Peyer's patch (tissue), 4 donors: Measurements from ENCODE around the gene TRIM73. TPM values are rescaled to one million over a fixed set of nuclear protein-coding genes. Genes with fewer than 3 reads are reported as not detected.
"Not testable (repeated sequence)": the region's sequence is repeated elsewhere in the genome, so short reads cannot be mapped to it uniquely, and the experiment has no call there.

Experiments
- DNase-seq, 3 donors: peaks; one replicate each; pipeline ENCODE4 v3.0.0-alpha.2; 2017 to 2019
- H3K27ac ChIP-seq, 4 donors: fragments of 200-600 bp; sonication (generic); one replicate each; pipeline ENCODE4 v1.5.1; 2016 to 2019
- H3K27me3 ChIP-seq, 2 donors: fragments of 200-600 bp; sonication (generic); one replicate each; pipeline ENCODE4 v1.5.1; 2019
- H3K36me3 ChIP-seq, 3 donors: fragments of 200-600 bp; sonication (generic); one replicate each; pipeline ENCODE4 v1.5.1; 2016 to 2019
- H3K4me1 ChIP-seq, 4 donors: fragments of 200-600 bp; sonication (generic); one replicate each; pipeline ENCODE4 v1.5.1; 2016 to 2019
- H3K4me3 ChIP-seq, 4 donors: fragments of 200-600 bp; sonication (generic); 1 replicate in 3 of 4; 2 replicates in 1 of 4; pipeline ENCODE4 v1.5.1; 2016 to 2019; ENCODE audit warnings: mild to moderate bottlenecking in 1 of 4
- H3K9me3 ChIP-seq, 4 donors: fragments of 200-600 bp; sonication (generic); one replicate each; pipeline ENCODE4 v1.5.1; 2016 to 2019; ENCODE audit warnings: mild to moderate bottlenecking in 1 of 4
- total RNA-seq, 4 donors: library from RNA; depleted of rRNA; stranded (reverse); fragments of >200 nt; gene quantifications; one replicate each; pipeline ENCODE4 v1.1.0, GENCODE V29; 2016
- TF ChIP-seq, protein P1 (sequence below), 6 experiments: fragments of 450-650 bp in 4 of 6; fragments of 200-600 bp in 2 of 6; sonication (generic) in 1 of 6; IDR thresholded peaks; one replicate each; pipeline ENCODE4 v1.5.1; 2017 to 2019; ENCODE audit warnings: antibody characterized with exemption in 6 of 6, mild to moderate bottlenecking in 3 of 6, moderate library complexity in 1 of 6

Gene TRIM73
- total RNA-seq, 4 donors from 2014 or later = 4.9 to 14.8 (median 8.9) TPM

DNA sequence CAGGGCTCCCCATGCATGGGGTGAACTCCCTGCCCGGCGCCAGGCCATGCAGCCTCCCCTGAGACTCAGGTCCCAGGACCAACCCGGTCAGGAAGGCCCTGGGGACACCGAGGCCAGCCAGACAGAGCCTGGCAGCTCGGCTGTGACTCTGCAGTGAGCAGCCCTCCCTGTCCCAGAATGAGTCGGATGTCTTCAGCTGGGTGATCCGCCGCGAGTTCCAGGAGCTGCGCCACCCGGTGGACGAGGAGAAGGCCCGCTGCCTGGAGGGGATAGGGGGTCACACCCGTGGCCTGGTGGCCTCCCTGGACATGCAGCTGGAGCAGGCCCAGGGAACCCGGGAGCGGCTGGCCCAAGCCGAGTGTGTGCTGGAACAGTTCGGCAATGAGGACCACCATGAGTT lies 9.2 kb downstream of the TRIM73 start:
- H3K27ac ChIP-seq, H3K9me3 ChIP-seq, H3K36me3 ChIP-seq, DNase-seq, H3K4me3 ChIP-seq, H3K4me1 ChIP-seq, H3K27me3 ChIP-seq: not testable (repeated sequence)

DNA sequence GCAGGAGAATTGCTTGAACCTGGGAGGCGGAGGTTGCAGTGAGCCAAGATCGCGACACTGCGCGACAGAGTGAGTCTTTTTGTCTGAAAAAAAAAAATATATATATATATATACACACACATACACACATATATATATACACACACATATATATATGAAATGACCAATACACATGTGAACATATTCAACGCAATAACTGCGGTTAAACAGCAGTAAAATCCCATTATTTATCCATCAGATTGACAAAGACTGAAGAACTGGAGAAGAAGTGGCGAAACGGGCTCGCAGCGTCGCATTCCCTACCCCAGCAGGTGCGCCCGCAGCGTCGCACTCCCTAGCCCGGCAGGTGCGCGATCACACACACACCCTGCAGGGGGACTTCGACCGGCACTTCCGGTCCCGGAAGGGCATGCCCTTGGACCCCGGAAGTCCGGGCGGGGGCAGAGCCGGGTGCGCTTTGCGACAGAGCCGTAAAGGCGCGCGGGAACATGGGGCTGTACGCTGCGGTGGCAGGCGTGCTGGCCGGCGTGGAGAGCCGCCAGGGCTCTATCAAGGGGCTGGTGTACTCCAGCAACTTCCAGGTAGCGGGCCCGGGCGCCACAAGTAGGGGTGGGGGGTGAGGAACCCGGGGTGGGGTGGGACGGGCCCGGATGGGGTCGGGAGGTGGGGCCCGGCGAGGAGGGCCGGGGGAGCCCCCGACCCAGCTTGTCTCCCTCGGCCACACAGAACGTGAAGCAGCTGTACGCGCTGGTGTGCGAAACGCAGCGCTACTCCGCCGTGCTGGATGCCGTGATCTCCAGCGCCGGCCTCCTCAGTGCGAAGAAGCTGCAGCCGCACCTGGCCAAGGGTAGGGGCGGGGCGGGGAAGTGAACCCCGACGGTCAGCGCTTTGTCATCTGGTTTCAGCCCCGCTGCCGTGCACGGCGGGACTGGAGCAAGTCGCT lies 14.7 kb downstream of the TRIM73 start:
- peak in 1 of 3 donors; percentile 38 for DNase-seq
- H3K9me3 ChIP-seq, H3K4me1 ChIP-seq, H3K27me3 ChIP-seq, H3K36me3 ChIP-seq: not testable (repeated sequence)
- Histone ChIP-seq H3K4me3 (peak overlapping the region; percentile 33 to 51 (median 44)), H3K27ac (peak overlapping the region in 2 of 4 donors; percentile 49 to 60)

DNA sequence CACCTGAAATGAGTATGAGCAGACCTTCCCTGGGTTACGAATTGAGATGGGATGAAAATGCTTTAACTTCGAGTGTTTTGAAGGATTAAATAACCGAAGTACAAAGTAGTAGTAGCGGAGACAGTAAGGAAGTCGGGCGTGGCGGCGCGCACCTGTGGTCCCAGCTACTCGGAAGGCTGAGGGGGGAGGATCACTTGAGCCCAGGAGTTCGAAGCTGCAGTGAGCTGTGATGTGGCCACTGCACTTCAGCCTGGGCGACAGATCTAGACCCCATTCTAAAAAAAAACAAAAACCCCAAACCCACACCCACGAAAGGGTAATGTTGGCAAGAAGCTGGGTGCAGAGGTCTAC lies 15.4 kb downstream of the TRIM73 start:
- peaks cover 0 to 10% (median 0%) of the 10 kb centered on the region in 3 donors for H3K36me3 ChIP-seq
- not testable (repeated sequence) for DNase-seq, H3K27ac ChIP-seq, H3K4me3 ChIP-seq, H3K4me1 ChIP-seq, H3K27me3 ChIP-seq, H3K9me3 ChIP-seq

DNA sequence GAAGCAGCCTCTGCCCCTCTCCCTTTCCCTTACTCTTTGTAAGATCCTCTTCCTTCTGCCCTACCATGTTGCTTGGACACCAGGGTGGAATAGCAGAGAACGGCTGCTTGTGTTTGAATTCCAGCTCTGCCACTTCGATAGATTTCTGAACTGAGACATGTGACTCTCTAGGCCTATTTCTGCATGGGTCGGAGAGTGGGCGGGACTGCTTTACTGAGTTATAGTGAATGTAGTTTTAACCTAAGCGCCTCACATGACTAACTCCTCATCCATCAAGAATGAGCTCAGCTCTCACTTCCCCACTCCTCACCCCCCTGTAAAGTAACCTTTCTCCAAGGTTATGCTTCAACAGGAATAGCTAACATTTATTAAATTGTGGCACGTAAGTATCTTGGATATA lies 18.8 kb downstream of the TRIM73 start:
- not testable (repeated sequence) for DNase-seq, H3K27me3 ChIP-seq, H3K9me3 ChIP-seq, H3K4me3 ChIP-seq, H3K27ac ChIP-seq, H3K4me1 ChIP-seq
- H3K36me3 ChIP-seq = peaks cover 0 to 21% (median 0%) of the 10 kb centered on the region in 3 donors

DNA sequence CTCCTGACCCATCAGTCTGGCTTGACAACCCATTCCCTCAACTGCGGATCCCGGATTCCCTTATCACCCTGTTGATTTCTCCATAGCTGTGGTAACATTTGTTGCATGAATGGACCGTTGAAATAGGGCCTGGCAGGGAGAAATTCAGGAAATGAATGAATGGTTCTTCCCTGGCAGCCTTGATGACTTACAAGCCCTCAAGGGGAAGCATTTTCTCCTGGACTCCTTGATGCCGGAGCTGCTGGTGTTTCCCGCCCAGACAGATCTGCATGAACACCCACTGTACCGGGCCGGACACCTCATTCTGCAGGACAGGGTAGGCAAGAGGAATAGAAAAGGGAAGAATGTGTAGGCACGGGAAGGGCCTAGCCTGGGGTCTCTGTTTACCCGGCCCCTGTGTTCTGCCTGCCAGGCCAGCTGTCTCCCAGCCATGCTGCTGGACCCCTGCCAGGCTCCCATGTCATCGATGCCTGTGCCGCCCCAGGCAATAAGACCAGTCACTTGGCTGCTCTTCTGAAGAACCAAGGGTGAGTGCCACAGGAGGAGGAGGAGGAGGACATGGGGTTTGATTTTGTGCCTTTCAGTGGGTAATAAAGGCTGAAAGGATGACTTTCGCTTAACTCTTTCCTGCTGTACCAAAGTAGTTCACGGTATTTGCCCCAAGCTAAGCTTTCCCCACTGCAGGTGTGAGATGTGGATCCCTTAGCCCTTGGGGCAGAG lies 19.4 kb downstream of the TRIM73 start:
- H3K9me3 ChIP-seq, H3K4me3 ChIP-seq, H3K4me1 ChIP-seq, DNase-seq, H3K27me3 ChIP-seq, H3K27ac ChIP-seq: not testable (repeated sequence)
- H3K36me3 ChIP-seq = peaks cover 0 to 21% (median 0%) of the 10 kb centered on the region in 3 donors

DNA sequence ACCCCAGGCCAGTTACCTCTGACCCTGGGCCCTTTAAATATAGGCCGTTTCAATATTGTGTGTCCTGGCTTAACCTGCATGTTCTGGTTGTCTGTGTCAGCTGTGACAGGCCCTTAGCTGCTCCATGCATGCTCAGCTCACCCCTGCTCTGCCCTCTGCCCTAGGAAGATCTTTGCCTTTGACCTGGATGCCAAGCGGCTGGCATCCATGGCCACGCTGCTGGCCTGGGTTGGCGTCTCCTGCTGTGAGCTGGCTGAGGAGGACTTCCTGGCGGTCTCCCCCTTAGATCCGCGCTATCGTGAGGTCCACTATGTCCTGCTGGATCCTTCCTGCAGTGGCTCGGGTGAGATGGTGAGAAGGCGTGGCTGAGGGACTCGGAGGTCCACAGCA lies 20.0 kb downstream of the TRIM73 start:
- DNase-seq, H3K27ac ChIP-seq, H3K9me3 ChIP-seq, H3K27me3 ChIP-seq, H3K4me1 ChIP-seq, H3K4me3 ChIP-seq: not testable (repeated sequence)
- peaks cover 0 to 21% (median 0%) of the 10 kb centered on the region in 3 donors for H3K36me3 ChIP-seq

DNA sequence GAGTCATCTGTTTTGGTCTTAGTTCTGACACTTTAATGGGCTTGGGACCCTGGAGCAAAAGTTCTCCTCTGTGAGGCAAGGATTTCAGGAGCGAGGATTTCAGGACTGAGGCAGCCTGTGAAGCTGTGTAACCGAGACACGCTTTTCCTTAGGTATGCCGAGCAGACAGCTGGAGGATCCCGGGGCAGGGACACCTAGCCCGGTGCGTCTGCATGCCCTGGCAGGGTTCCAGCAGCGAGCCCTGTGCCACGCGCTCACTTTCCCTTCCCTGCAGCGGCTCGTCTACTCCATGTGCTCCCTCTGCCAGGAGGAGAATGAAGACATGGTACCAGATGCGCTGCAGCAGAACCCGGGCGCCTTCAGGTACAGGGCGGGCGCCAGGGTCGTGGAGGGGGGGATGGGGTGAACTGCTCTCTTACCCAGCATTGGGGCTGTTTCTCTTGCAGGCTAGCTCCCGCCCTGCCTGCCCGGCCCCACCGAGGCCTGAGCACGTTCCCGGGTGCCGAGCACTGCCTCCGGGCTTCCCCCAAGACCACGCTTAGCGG lies 20.5 kb downstream of the TRIM73 start:
- not testable (repeated sequence) for H3K27ac ChIP-seq, H3K27me3 ChIP-seq, H3K9me3 ChIP-seq, H3K4me3 ChIP-seq, H3K4me1 ChIP-seq, DNase-seq
- H3K36me3 ChIP-seq = peaks cover 0 to 23% (median 0%) of the 10 kb centered on the region in 3 donors

DNA sequence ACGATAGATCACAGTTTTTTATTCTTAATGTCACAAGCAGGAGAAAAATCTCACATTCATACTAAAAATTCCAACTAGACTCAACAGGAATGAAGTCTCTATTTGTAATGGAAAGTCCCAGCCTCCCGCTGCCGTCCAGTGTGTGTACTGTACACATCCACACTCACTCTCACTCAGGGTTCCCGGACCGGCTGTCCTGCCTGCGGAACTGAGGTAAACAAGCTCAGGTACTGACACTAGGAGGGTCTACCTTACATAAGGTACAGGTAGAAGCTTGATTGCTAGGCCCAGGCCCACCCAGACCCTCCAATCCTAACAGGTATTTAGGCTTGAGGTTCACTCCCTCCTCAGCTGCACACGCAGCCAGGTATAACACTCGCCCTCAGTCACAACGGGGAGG lies 21.4 kb downstream of the TRIM73 start:
- DNase-seq, H3K27ac ChIP-seq: not testable (repeated sequence)

DNA sequence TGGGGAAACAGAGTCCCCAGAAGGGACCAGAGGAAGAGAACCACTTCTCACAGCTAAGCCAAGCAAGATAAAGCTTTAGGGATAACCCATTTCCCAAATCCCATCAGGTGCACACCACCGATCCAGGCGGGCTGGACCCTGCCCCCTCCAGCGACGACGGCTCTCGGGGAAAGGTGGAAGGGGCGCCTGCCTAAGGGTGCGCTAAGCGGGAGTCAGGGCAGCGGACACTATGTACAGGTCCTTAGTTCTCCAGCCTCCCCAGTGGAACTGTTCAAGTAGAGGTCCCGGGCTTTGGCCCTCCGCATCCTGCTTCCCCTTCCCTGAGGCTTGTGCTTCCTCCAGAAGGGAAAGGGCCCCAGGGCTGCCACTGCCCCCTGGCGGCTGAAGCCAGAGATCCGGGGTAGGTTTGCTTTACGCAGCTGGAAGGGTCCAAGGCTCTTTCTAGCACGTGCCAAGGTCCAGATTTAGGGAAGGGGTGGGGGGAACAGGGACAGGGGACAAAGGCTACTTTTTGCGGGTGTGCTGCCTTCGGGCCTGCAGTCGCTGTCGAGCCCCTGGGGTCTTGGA lies 22.9 kb downstream of the TRIM73 start:
- H3K36me3 ChIP-seq = peaks cover 0 to 34% (median 0%) of the 10 kb centered on the region in 3 donors
- not testable (repeated sequence) for H3K4me3 ChIP-seq, H3K27ac ChIP-seq, DNase-seq, H3K27me3 ChIP-seq, H3K4me1 ChIP-seq, H3K9me3 ChIP-seq
- TF ChIP-seq, protein P1, sequence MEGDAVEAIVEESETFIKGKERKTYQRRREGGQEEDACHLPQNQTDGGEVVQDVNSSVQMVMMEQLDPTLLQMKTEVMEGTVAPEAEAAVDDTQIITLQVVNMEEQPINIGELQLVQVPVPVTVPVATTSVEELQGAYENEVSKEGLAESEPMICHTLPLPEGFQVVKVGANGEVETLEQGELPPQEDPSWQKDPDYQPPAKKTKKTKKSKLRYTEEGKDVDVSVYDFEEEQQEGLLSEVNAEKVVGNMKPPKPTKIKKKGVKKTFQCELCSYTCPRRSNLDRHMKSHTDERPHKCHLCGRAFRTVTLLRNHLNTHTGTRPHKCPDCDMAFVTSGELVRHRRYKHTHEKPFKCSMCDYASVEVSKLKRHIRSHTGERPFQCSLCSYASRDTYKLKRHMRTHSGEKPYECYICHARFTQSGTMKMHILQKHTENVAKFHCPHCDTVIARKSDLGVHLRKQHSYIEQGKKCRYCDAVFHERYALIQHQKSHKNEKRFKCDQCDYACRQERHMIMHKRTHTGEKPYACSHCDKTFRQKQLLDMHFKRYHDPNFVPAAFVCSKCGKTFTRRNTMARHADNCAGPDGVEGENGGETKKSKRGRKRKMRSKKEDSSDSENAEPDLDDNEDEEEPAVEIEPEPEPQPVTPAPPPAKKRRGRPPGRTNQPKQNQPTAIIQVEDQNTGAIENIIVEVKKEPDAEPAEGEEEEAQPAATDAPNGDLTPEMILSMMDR (IDR thresholded peaks at IDR 0.05) = peak in 1 of 6 experiments; percentile 12

More for the DNA sequence above, 21.4 kb downstream of the TRIM73 start:
- not testable (repeated sequence) for H3K9me3 ChIP-seq, H3K27me3 ChIP-seq, H3K4me3 ChIP-seq, H3K4me1 ChIP-seq
- H3K36me3 ChIP-seq = peaks cover 0 to 31% (median 0%) of the 10 kb centered on the region in 3 donors

DNA sequence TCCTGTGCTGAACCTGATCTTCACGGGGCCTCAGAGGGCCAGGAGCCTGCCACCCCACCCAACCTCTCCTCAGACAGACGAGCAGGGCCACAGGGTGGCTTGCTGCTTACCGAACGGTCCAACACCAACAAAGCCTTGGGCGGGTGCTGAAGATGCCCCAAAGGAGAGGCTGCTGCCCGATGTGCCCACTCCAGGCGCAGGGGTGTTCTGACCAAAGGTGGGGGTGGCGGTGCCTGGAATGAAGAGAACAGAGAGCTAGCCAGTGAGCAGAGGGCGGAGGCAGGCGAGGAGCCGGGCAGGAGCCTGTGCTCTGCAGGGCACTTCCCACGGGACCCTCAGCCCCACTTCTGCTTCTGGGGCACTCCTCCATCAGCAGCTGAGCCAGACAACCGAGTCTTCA lies 23.8 kb downstream of the TRIM73 start:
- not testable (repeated sequence) for H3K9me3 ChIP-seq, H3K27ac ChIP-seq, H3K4me3 ChIP-seq, H3K4me1 ChIP-seq, H3K27me3 ChIP-seq
- peaks cover 0 to 36% (median 0%) of the 10 kb centered on the region in 3 donors for H3K36me3 ChIP-seq
- DNase-seq = peak in 1 of 3 donors; percentile 41

DNA sequence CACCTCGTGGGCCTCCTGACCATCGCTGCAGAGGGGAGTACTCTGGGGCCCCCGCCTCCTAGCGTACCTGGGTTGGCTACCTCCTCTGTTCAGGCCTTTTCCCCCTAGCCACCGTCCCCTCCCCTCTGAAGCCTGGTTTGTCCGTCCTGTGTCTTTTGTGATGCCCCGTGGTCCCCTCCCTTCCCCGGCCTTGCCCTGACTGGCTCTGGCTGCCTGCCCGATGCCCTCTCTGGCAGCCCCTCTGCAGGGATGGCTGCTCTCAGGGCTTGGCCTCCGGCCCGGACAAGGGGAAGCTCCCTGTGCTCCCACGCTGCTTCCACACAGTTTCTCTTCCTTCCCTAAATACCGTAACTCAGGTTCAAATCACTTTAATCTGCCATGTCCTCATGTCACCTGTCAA lies 24.3 kb downstream of the TRIM73 start:
- not testable (repeated sequence) for H3K4me3 ChIP-seq, H3K4me1 ChIP-seq, H3K27me3 ChIP-seq, H3K9me3 ChIP-seq, H3K27ac ChIP-seq
- DNase-seq = peak in 1 of 3 donors; percentile 35
- H3K36me3 ChIP-seq = peaks cover 0 to 40% (median 0%) of the 10 kb centered on the region in 3 donors

DNA sequence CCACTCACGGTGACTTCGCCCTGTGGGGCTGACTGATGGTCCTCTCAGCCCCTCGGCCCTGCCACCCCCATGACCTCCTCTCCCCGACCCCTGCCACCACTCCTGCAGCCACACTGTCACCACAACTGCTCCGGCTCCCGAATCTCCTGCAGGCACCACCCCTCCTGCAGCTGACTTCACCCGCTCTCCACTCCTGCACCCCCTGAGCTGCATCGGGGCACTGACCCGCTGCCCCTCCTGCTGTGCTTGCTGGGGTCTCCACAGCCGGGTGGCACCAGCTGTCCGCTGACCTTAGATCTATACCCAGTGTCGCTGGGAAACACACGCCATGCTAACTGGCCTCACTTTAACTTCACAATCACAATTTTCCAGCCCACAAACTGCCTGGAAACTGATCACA lies 24.7 kb downstream of the TRIM73 start:
- H3K36me3 ChIP-seq = peaks cover 0 to 37% (median 0%) of the 10 kb centered on the region in 3 donors
- not testable (repeated sequence) for H3K4me3 ChIP-seq, H3K27me3 ChIP-seq, H3K9me3 ChIP-seq, H3K4me1 ChIP-seq, H3K27ac ChIP-seq
- DNase-seq = peak in 1 of 3 donors; percentile 19
